Dermis microvascular lymphatic vessel endothelial cell (primary cell): Measurements from ENCODE around the gene METRN. TPM values are rescaled to one million over a fixed set of nuclear protein-coding genes. Genes with fewer than 3 reads are reported as not detected.
"Not testable (repeated sequence)": the region's sequence is repeated elsewhere in the genome, so short reads cannot be mapped to it uniquely, and the experiment has no call there.

Experiments
- DNase-seq, 2 donors: peaks; one replicate each; pipeline versions ENCODE4 v3.0.0 to v3.0.0-alpha.2; 2010; ENCODE audit warnings: low read depth in 2 of 2
- total RNA-seq: library from RNA; depleted of rRNA; stranded (reverse); fragments of >200 nt; gene quantifications from 2 replicates; pipeline ENCODE4 v1.2.1, GENCODE V29; 2014

Gene METRN
- total RNA-seq, 1 donor from 2014 or later = 41.2 TPM

DNA sequence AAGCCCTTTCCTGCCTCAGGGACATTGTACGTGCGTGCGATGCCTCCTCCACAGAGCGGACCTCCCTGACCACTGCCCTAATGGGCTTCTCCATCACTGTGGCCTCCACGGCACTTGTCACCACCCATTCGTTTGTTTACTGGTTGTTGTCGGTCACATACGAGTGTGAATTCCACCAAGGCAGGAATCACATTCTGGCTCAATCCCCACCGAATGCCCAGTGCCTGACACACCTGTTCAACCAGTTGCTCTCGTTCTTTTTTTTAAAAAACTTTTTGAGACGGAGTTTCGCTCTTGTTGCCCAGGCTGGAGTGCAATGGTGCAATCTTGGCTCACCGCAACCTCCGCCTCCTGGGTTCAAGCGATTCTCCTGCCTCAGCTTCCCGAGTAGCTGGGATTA, 23.7 kb upstream of the METRN start:
- DNase-seq = not testable (repeated sequence)

DNA sequence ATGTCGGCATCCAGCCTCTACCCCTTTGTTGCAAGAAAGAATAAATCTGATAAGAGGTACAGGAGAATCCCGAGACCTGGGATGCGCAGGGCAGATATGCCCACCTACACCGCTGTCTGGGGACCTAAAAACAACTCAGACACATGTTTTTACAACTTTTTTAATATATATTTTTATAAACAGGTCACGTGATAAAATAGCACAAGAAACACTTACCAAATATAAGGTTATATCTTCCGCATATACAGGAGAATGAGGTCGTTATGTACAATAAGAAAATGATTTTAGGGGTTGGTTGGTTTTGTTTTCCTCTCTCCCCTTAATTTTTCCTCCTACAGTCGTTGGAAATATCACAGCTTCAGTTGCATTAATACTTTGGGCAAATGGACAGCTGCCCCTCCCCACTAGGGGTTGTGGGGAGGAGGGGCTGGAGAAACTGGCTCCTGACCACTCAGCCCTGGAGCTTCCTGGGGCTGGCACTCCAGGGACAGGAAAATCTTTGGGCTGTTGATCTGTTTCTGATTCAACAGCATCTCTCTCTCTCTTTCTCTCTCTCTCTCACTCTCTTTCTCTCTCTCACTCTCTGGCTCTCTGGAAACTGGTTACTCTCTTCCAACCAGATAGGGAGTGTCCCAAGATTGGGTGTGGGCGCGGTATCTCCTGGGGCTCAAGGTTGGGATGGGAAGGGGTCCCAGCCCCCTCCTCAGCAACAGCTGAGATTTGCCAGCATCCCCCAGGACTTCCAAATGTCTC, 22.4 kb upstream of the METRN start:
- DNase-seq = no peak

DNA sequence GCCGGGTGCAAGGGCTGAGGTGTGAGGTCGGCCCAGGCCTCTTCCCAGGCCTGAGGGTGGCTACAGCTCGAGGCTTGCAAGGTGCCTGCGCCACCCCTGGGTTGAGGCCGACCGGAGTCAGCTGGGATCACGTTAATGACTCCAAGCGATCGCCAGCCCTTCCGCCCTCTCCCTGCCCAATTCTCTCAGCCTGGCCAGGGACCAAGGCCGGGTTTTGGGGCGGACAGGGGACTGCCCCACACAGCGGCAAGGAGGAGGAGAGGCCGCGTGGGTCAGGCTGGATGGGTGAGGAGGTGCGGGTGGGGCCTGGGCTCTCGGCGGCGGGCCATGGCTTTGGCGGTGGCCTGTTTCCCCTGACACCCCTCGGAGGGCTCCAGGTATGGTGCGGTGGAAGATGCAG, 21.6 kb upstream of the METRN start:
- DNase-seq = no peak

DNA sequence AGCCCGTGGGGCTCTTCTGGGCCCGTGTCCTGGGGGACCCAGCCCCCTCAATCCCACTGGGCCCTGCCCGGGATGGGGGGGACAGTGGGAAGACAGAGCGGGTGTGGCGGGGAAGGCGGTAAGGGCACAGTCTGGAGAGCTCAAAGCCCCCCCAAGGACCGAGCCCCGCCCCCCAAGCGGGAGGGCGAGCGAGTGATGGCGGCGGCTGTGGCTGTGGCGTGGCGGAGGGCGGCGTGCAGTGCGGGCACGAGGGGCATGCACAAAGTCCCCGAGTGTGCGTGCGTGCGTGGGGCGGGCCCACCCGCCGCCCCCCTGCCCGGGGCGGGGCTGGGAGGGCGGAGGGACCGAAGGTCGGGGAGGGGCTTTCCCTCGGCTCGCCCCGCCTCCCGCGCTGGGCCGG, 21.2 kb upstream of the METRN start:
- DNase-seq = no peak

DNA sequence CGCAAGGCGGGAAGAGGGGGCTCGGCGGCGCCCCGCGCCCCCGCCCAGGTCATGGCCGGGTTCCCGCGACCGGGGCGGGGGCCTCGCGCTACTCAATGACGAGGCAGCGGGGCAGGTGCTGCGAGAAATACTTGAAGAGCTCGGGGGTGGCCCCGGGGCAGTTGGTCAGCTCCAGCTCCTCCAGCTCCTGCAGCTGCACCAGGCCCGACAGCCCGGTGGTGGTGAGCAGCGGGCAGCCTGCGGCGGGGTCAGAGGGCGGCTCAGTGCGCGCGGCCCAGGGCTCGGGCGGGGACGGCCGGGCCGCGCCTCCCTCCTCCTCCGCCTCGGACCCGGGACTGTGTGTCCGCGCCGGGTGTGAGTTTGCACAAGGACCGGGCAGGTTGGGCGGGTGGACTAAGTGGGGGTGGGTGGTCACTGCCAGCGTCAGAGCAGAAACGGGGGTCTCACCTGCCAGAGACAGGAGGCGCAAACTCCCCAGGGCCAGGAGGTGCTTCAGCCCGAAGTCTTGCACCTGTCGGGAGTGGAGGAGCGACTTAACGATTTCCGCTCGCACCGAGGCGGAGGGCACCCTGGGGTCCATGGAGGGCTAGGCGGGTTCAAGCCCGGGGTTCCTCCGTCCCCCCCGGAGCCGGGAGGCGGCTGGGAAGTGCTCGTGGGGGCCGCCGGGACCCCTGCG, 20.6 kb upstream of the METRN start:
- DNase-seq = no peak

DNA sequence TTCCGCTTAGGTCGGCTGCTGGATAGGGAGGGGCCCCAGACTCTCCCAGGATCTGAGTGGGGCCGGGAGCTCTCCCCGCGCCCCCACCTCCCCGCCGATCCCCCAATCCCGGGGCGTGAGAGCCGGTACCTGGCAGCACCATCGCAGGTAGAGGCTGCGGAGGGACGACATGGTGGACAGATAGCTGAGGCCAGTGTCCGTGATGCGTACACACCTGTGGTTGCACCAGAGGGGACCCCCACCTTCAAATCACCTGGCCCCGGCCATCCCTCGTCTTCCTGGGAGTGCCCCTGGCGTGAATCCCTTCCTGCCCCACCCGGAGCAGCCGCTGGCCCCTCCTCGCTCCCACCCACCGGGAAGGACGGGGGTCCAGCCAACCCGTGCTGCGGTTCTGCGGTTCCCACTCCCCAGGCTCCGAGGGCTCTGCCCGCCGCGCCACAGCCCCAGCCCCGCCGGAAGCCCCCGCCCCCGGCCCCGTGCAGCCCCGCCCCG, 20.0 kb upstream of the METRN start:
- no peak for DNase-seq

DNA sequence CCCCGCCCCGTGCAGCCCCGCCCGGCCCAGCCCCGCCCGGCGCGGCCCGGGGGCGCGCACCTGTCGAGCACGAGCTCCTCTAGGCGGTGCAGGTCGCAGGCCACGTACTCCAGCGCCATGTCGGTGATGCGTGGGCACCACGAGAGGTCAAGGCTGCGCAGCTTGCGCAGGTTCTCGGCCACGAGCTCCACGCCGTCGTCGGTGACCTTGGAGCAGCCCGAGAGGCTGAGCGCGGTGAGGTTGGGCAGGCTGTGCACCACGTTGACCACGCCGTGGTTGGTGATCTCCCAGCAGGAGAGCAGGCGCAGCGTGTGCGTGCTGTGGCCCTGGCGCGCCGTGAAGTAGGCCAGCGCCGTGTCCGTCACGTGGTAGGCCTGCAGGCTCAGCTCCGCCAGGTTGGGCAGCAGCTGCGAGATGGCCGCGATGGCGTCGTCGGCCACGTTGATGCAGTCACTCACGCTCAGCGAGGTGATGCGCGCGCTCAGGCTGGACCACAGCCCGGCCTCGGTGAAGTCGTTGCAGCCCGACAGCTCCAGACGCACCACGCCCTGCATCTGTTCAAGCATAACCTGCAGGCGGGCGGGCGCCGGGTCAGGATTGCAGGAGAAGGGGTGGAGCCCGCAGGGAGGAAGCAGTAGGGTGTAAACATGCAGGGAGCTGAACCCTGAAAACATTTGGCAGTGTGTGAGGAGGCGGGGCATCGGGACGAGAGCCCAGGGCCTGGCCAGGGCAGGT, 19.4 kb upstream of the METRN start:
- no peak for DNase-seq

DNA sequence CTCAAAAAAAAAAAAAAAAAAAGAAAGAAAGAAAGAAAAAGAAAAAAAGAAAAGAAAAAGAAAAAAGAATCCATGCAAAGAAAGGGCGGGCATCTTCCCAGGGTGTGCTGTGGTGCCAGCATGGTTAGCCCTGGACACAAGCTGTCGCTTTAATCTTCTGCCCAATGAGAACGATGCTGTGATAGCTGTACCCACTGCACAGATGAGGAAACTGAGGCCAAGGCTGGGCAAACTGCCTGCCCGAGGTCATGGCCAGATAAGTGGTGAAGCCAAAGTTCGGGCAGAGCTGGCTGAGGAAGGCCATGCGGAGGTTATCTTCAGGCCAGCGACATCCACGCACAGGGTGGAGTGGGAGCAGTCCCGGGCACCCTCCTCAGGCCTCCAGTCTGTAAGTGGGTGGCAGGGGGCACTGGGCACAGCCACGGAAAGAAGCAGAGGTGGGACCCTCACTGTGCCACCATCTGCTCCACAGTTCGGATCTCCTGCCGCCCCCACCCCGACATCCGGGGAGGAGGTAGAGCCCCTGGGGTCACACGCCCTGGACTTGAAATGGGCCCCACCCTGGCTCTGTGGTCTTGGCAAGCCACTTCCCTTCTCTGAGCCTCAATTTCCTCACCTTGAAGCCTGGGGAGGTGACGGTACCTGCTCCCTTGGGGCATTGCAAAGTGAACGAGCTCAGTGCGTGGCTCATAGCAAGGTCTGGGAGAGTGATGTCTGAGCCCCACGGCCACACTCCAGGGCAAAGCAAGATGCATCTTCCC, 15.8 kb upstream of the METRN start:
- DNase-seq = no peak

DNA sequence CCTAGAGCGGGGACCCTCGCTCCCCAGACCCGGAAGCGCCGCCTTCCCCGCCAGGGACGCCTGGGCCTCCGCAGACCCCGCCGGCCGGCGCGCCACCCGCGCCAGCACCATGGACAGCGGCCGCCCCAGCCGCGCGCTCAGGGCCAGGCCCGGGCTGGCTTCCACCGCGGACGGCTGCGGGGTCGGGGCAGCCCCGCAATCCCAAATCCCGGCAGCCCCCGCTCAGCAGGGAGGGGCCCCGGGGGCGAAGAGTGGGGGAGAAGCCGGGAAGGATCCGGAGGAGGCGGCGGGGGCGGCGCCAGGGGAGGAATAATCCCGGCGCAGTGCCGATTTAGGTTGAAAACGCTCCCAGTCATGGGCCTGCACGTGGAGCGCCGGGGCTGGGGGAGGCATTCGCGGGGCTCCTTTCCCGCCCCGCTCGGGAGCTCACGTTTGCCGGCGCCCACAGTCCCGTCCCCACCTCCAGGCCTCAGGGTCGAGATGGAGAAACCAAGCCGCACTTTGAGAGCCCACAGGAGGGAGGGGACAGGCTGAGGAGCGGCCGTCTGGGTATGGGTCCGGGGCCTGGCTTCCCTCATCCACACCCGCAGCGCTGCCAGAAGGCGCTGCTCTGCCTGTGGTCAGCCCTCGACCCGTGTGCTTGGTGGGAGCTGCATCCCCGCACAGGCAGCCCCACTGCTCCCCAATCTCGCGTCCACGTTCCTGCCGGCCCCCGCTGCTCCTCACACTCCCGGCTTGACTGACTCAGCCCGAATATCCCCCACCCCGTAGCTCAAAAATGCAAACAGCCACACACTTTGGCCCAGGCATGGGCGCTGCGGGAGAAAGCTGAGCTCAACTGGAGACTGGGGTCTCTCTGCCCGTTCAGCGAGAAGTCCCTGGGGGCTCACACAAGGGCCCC, 14.0 kb upstream of the METRN start:
- DNase-seq = peak in 1 of 2 donors; percentile 30

DNA sequence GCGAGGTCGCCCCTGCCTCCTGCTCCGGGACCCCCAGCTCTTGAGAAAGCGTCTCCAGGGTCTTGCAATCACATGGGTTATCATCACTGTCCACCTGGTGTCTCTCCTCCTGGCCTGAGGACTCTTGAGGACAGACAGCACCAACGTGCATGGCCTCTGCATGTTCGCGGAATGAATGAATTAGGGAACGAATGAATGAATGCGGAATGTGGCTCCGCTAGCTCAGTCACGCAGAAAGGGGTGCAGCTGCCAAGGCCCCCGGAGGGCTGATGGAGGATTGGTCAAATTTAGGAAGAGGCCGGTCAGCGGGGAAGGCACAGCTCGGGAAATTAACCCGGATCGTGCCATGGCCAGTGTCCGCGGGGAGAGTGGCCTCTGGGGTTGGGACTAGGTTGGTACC, 12.6 kb upstream of the METRN start:
- DNase-seq = no peak

DNA sequence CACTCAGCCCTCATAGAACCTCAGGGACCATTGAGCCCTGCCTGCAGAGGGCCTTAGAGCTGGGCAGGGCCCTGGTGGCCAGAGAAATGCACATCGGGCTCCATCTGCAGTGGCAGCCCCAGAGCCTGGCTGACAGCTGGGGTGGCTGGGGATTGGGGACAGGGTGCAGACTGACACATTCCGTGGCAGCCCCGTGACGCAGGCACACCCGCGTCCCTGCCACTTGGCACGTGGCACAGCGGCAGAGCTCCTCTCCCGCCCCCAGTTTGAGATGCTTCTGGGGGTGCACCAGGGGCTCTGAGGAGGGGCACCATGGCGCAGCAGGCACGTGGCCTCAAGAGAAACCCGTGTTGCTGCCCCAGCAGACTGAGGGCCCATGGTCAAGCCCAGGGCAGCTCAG, 11.5 kb upstream of the METRN start:
- DNase-seq = no peak

DNA sequence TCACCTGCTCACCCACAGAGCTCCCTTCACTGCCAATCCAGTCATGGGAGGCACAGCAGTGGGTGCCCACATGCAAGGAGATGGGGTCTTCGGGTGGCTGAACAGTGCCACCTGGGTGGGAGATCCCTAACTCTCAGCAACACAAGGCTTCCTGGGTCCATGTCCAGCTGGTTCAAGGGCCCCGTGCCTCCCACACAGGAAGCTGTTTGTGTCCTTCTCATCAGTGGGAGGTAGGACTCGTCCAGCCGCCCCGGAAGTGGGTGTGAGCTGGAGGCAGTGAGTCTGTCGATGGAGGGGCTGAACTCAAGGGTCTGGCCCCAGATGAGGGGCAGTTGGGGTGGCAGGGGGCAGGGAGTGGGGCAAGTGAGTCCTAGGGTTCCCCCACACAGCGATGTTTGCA, 10.9 kb upstream of the METRN start:
- no peak for DNase-seq

DNA sequence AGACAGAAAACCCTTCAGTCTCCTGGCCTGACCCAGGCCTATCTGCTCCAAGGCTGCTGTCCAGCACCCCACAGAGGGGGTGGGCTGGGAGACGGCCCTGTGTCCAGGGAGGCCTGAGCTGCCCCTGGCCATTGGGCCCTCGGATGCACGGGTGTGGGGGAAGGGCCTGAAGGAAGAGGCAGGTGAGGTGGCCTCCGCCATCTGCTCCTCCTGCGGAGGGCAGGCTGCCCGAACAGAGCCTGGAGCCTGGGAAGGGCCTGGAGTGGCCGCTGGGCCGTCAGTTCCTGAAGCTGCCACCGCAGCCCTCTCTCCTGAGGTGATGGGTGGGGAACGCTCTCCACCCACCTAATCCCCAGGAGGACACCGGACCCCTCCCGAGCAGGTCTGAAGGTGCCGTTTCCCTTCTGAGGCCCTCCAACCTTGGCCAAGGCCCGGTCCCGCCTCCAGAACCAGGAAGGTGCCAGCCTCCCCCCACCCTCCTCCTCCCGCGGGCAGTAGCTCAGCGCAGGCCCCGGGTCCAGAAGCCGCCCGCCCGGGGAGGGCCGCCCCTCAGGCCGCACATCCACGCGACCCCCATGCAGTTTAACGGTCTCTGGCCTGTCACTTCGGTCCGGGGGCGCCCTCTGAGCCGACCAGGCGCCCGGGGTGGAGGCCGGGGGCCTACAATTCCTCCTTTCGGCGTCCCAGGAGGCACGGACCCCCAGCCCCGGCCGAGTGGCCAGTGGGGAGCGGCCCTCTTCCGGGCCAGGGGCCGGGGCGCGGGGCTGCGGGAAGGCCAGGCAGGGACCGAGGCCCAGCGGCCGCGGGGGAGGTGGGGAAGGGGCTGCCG, 10.2 kb upstream of the METRN start:
- DNase-seq = no peak

DNA sequence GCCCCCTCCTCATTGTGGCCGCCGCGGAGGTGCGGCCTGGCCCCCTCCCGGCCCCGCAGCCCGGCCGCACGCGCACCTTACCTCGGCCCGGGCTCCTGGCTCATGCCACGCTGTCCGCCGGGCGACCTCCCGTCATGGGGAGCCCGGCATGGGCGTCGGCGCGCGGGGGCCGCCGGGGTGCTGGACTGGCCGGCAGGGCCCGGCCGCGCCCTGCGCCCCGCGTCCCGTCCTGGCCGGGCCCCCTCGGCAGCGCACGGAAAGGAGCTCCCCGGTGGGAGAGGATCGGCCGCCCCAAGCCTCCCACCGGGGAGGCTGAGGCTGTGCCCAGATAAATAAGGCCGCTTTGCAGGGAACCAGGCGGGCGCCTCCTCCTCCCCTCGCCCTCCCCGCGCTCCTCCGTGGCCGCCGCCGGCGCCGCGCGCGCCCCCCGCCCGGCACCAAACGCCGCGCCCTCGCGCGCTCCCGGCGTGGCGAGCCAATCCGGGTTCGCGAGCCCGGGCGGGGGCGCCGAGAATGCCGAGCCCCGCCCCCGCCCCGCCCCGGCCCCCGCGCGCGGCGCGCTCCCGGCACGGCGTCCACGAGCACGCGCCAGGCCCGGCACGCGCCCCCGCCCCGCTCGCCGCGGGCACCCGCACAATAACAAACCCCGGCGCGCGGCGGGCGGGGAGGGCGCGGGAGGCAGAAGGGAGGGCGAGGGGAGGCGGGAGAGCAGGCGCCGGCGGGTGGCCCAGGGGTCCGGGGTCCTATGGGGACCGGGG, 9.3 kb upstream of the METRN start, which contains the start of gene FBXL16:
Gene FBXL16 (minus strand): TSS at position 371 of the 758 bp plus-strand sequence. CDS start 8,396 bp downstream, outside the sequence.
- peak in 1 of 2 donors; percentile 30 for DNase-seq

DNA sequence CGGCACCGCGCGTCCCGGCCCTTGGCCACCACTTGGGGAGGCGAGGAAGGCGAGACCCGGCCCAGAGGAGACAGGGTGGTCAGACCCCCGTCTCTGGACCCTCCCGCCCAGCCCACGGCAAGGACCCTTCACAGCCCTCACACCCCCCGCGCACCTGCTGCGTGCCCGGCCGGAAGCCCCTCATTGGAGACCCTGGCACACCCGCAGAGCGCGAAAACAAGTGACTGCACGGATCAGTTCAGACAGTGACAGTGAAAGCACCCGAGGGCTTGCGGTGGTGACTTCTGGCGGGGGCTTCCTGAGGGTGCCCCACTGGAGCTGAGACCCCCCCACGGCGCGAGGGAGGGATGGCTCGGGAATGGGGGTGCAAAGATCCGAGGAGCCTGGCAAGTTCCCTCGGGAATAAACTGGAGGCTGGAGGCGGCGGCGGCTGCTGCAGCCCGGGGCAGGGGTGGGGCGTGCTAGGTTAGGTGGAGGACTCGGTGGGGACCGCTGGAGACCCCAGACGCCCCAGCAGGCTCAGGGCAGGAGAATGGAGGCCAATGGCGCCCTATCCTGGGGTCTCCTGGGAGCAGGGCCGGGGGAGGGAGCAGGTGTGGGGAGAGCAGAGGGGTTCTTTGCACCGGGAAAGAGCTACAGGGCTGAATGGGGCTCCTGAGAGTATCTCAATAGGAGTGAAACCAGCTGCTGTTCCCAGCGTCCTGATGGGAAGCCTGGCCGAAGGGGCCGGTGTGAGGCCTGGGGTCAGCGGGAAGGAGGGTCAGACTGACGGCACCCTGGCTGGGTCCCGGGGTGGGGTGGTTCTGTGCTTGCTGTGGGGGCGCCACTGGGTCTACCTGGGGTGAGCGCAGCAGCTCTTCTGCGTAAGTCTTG, 8.5 kb upstream of the METRN start:
- no peak for DNase-seq

DNA sequence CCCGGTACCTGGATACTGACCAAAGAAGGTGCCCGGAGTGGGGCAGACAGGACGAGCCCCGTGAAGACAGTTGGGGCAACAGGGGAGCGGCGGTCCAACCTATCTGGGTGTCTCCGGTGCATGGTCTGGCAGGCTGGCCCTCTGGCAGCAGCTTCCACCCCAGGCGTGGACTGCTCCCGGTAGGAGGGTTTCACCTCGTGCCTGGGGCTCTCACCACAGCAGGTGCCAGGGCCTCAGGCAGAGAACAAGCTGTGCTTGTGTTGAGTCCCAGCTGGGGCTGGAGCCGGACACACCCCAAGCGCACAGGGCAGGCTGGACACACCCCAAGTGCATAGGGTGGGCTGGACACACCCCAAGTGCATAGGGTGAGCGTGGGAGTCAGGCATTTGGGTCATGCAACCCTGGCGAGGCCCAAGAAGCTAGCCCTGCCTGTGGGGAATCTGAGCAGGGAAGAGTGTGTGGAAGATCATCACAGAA, 7.8 kb upstream of the METRN start:
- DNase-seq = no peak

DNA sequence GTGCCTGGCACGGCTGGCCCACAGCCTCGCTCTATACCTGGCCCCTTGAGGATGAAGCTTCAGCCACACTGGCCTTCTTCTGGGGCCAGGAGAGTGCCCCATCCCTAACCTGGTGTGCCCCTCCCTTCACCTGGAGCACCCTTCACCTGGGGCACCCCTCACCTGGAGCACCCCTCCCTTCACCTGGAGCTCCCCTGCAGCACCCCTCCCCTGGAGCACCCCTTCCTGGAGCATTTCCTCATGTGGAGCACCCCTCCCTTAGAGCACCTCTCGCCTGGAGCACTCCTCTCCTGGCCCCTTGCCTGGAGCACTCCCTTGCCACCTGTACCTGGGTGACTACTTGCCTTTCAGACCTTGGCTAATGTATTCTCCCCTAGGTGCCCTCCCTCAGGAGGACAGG, 6.9 kb upstream of the METRN start:
- no peak for DNase-seq

DNA sequence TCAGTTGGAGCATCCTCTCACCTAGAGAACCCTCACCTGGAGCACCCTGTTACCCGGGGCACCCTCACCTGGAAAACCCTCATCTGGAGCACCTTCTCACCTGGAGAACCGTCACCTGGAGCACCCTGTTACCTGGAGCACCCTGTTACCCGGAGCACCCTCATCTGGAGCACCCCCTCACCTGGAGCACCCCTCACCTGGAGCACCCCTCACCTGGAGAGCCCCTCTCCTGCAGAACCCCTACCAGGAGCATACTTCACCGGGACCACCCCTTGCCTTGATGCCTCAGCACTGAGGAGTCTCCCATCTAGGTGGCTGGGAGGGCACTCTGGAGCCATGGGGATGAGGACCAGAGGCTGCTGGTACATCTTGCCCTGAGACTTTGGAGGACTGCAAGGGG, 6.0 kb upstream of the METRN start:
- no peak for DNase-seq
